B cell (primary cell): ENCODE results near the gene CLDN6. TPM values are rescaled to one million over a fixed set of nuclear protein-coding genes. Genes with fewer than 3 reads are reported as not detected.

Experiments
- ATAC-seq: fragments of 200-7000 bp; cut with Tn5 transposase; one replicate; pipeline ENCODE4 v1.10.0; 2021; ENCODE audit warnings: low read depth, mild to moderate bottlenecking, moderate number of reproducible peaks, moderate library complexity
- CTCF ChIA-PET: fragments of 350-600 bp; sonication (Branson Sonifier 250); formaldehyde crosslinking; loops from one replicate; lab custom pipeline; 2021; ENCODE audit warnings: antibody characterized with exemption, inconsistent platforms; lab: Charles Lee
- POLR2A ChIA-PET: fragments of 350-600 bp; sonication (Branson Sonifier 250); formaldehyde crosslinking; loops from one replicate; lab custom pipeline; 2021; ENCODE audit warnings: antibody characterized with exemption; lab: Charles Lee
- DNase-seq: peaks from one replicate; pipeline ENCODE4 v3.0.0; 2013
- H2AFZ ChIP-seq: 2 replicates; pipeline ENCODE4 v1.6.1; 2012; ENCODE audit warnings: mild to moderate bottlenecking, low read depth, low read length; ENCODE audit not compliant: insufficient read depth, poor library complexity, severe bottlenecking
- H3K27ac ChIP-seq, 2 donors: 1 replicate in 1 of 2; 2 replicates in 1 of 2; pipeline ENCODE4 v1.5.1; 2012 to 2013; ENCODE audit warnings: low read length in 2 of 2, mild to moderate bottlenecking in 2 of 2, moderate library complexity in 1 of 2
- H3K27me3 ChIP-seq, 4 experiments: fragments of 200-600 bp in 1 of 4; sonication (generic) in 1 of 4; replicated peaks in 1 of 4; 1 replicate in 2 of 4; 2 replicates in 2 of 4; pipeline versions ENCODE4 v1.6.1 to v1.7.0; 2013 to 2016; ENCODE audit warnings: low read length in 3 of 4, mild to moderate bottlenecking in 2 of 4, mixed read lengths in 1 of 4, moderate library complexity in 1 of 4; ENCODE audit not compliant: insufficient read depth in 4 of 4, control insufficient read depth in 3 of 4; ENCODE audit errors: control extremely low read depth in 1 of 4
- H3K36me3 ChIP-seq, 2 experiments: replicated peaks in 1 of 2; 1 replicate in 1 of 2; 2 replicates in 1 of 2; pipeline versions ENCODE4 v1.6.1 to v1.7.1; 2013; ENCODE audit warnings: low read length in 1 of 2; ENCODE audit not compliant: insufficient read depth in 2 of 2, control insufficient read depth in 1 of 2; ENCODE audit errors: control extremely low read depth in 1 of 2, extremely low read depth in 1 of 2
- H3K4me1 ChIP-seq, 2 donors: fragments of 200-600 bp in 1 of 2; sonication (generic) in 1 of 2; 1 replicate in 1 of 2; 2 replicates in 1 of 2; pipeline versions ENCODE4 v1.5.1 to v1.6.1; 2013 to 2017; ENCODE audit warnings: low read length in 2 of 2; ENCODE audit not compliant: control insufficient read depth in 2 of 2, insufficient read depth in 2 of 2
- H3K4me2 ChIP-seq: replicated peaks from 2 replicates; pipeline ENCODE3; 2012; ENCODE audit warnings: mild to moderate bottlenecking, low read depth, low read length; ENCODE audit not compliant: poor library complexity, severe bottlenecking
- H3K4me3 ChIP-seq, 5 experiments: fragments of 200-600 bp in 1 of 5; sonication (generic) in 1 of 5; 1 replicate in 3 of 5; 2 replicates in 2 of 5; pipeline versions ENCODE4 v1.5.1 to v1.7.0; 2011 to 2016; ENCODE audit warnings: low read length in 4 of 5, mild to moderate bottlenecking in 4 of 5, low read depth in 2 of 5, control low read depth in 1 of 5, moderate library complexity in 1 of 5; ENCODE audit not compliant: insufficient read depth in 1 of 5; ENCODE audit errors: control extremely low read depth in 1 of 5, extremely low read depth in 1 of 5
- H3K79me2 ChIP-seq: fragments of 200-600 bp; sonication (generic); one replicate; pipeline ENCODE4 v1.6.0; 2016; ENCODE audit warnings: low read length; ENCODE audit not compliant: control insufficient read depth, insufficient read depth
- H3K9ac ChIP-seq: fragments of 200-600 bp; sonication (generic); 2 replicates; pipeline ENCODE4 v1.6.1; 2017; ENCODE audit warnings: mild to moderate bottlenecking, low read length, moderate library complexity
- H3K9me3 ChIP-seq, 3 donors: one replicate each; pipeline versions ENCODE4 v1.6.1 to v1.7.1; 2013; ENCODE audit warnings: low read length in 2 of 3; ENCODE audit not compliant: control insufficient read depth in 2 of 3, insufficient read depth in 1 of 3; ENCODE audit errors: control extremely low read depth in 1 of 3
- H4K20me1 ChIP-seq: 2 replicates; pipeline ENCODE4 v1.6.0; 2012; ENCODE audit warnings: mild to moderate bottlenecking, low read length; ENCODE audit not compliant: insufficient read depth, control insufficient read depth, poor library complexity, severe bottlenecking
- H3K27ac Mint-ChIP-seq: one replicate; pipeline ENCODE4 v1.8.0; 2021; ENCODE audit warnings: mixed read lengths
- H3K27me3 Mint-ChIP-seq: one replicate; pipeline ENCODE4 v1.8.0; 2021; ENCODE audit warnings: mixed read lengths
- H3K4me1 Mint-ChIP-seq: one replicate; pipeline ENCODE4 v1.8.0; 2021; ENCODE audit warnings: mixed read lengths
- H3K4me3 Mint-ChIP-seq: one replicate; pipeline ENCODE4 v1.8.0; 2021; ENCODE audit warnings: mixed read lengths
- H3K9me3 Mint-ChIP-seq: one replicate; pipeline ENCODE4 v1.8.0; 2022; ENCODE audit warnings: mixed read lengths; ENCODE audit not compliant: insufficient read depth
- CTCF ChIP-seq: fragments of 200-600 bp; IDR thresholded peaks from one replicate; pipeline ENCODE4 v1.8.0; 2022; ENCODE audit warnings: antibody characterized with exemption, mild to moderate bottlenecking
- EZH2 ChIP-seq: IDR thresholded peaks from 2 replicates; pipeline ENCODE4 v1.6.1; 2012; ENCODE audit warnings: borderline replicate concordance, low read depth, mild to moderate bottlenecking, moderate library complexity, low read length; ENCODE audit not compliant: insufficient read depth, poor library complexity, severe bottlenecking
- WGBS: methylation state at CpG from one replicate; pipeline ENCODE4 v1.1.5; 2013; ENCODE audit warnings: missing lambda C conversion rate; ENCODE audit not compliant: insufficient coverage; 5-methylcytosine and 5-hydroxymethylcytosine counted together
- intact Hi-C: fragments of 100-400 bp; cut with micrococcal nuclease; formaldehyde crosslinking; loops from one replicate; pipeline ENCODE4 v1.10.0; 2022
- polyA plus RNA-seq: library from polyadenylated mRNA; depleted of rRNA; stranded (reverse); fragments of >200 nt; gene quantifications from 2 replicates; pipeline ENCODE4 v1.2.3, GENCODE V29; 2012
- total RNA-seq, 2 donors: library from RNA; stranded (reverse); fragments of 120-200 nt in 1 of 2; gene quantifications; 1 replicate in 1 of 2; 2 replicates in 1 of 2; pipeline versions ENCODE4 v1.2.3 to v1.2.4, GENCODE V29; 2013 to 2022

Gene CLDN6
- total and polyA plus RNA-seq, 2 donors (not counting 1 experiment from before 2014, with no cell fraction given), result not detected

GRCh38 chr16:3057181-3058138 is 39.5 kb upstream of the CLDN6 start:
- TF ChIP-seq CTCF, result no peak
- no peak for TF ChIP-seq EZH2
- H3K27ac Mint-ChIP-seq, result no peak overlapping the region

More at GRCh38 chr16:3057181-3058138, 39.5 kb upstream of the CLDN6 start:
- CTCF ChIA-PET, result interaction anchor here (1.3 to 6.5 kb wide), 13 partner anchors 10 to 113 kb away, joined by 4 to 140 read pairs (median 8); partner anchors contain the start of genes HCFC1R1, THOC6 and ZNF213
- peaks cover 0 to 6% (median 0%) of the 10 kb centered on the region in 4 experiments for H3K27me3 ChIP-seq
- H4K20me1 ChIP-seq, result no peaks in the 10 kb centered on the region
- H3K4me3 ChIP-seq, result no peak overlapping the region
- intact Hi-C loops, result loop anchor here (2.0 kb wide), 3 partner anchors 19 to 43 kb away; no protein-coding TSS in a partner anchor
- peaks cover 20 to 22% of the 10 kb centered on the region in 2 donors for H3K4me1 ChIP-seq
- ATAC-seq (no peak), DNase-seq (no peak)
- no peaks in the 10 kb centered on the region for H3K9me3 ChIP-seq
- POLR2A ChIA-PET, result interaction anchor here (0.5 to 2.1 kb wide), 3 partner anchors 72 to 219 kb away, joined by 3 to 10 read pairs (median 9); no protein-coding TSS in a partner anchor
- Mint-ChIP-seq H3K9me3 (no peaks in the 10 kb centered on the region), H3K4me3 (peak overlapping the region; percentile 59), H3K4me1 (peaks cover 24% of the 10 kb centered on the region), H3K27me3 (no peaks in the 10 kb centered on the region)
- no peaks in the 10 kb centered on the region for H3K36me3 ChIP-seq
- H3K4me2 ChIP-seq, result peak overlapping the region; percentile 99
- peak overlapping the region; percentile 98 for H2AFZ ChIP-seq
- 97% methylated on average over 11 of the region's 22 CpGs for WGBS
- H3K79me2 ChIP-seq, result no peaks in the 10 kb centered on the region
- H3K27ac ChIP-seq, result no peak overlapping the region
- no peak overlapping the region for H3K9ac ChIP-seq
